Measurements from ENCODE around the gene NUDT14.

NUDT14 gene

DNA sequence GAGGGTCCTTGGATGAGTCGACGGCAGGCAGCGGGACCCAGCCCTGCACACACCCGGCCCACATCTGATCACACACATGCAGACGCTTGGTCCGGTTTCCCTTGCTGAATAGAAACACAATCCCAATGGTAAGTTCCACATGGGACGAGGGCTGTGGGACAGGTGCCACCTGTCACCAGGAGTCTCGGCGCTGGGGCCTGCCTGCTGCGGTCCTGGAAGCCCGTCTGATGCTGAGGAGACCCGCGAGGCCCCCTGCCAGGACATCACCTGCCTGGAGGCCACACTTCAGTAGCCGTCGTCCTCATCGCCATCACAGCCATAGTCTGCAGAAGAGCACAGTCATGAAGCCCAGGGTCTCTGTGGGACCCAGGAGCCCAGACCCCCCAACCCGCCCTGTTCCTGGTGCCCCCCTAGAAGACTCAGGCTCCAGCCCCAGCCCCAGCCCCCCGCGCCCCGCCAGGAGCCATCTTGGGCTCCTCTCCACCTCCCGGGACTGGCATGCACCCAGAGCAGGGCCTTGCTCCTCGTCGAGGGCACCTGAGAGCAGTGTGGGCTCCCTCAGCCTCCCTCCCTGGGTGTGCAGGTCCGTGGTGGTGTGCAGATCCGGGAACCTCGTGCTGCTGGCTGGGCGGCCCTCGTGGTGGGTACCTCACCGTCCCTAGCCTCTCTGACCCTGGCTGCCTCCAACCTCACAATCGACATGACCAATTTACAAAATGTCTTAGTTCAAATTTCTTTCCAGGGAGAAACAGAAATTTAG, 29.3 kb upstream of the NUDT14 start:
- H3K36me3 ChIP-seq (ENCODE audit: control insufficient read depth, insufficient read depth, low read length): no peaks in the 10 kb centered on the region
- H3K9me3 ChIP-seq (ENCODE audit: control insufficient read depth, low read length): no peaks in the 10 kb centered on the region
- H3K27me3 ChIP-seq (ENCODE audit: control insufficient read depth, insufficient read depth, low read length): no peaks in the 10 kb centered on the region
- no peak overlapping the region for H3K4me3 ChIP-seq (ENCODE audit: low read length)
- H3K9ac ChIP-seq (ENCODE audit: low read length): no peak overlapping the region
- peaks cover 9% of the 10 kb centered on the region for H3K4me1 ChIP-seq (ENCODE audit: control insufficient read depth, insufficient read depth, low read length)

DNA sequence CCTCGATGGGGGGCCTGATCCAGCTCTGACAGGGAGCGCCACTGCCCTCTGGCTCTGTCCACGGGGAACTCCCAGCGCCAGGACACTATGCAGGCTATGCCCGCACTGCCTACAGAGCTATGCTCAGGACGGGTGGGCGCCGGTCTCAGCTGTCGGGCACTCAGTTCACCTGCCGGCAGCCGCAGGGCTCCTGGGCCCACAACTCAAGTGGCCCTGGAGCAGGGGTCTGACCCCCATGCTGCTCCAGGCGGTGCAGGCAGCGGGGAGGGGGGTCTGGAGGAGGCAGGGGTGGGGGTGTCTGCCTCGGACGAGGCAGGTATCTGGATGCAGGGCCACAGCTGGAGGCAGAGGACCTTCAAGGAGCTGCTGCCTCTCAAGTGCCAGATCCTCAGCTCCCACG, 28.5 kb upstream of the NUDT14 start:
- peaks cover 5% of the 10 kb centered on the region for H3K27me3 ChIP-seq (ENCODE audit: control insufficient read depth, insufficient read depth, low read length)
- H3K4me3 ChIP-seq (ENCODE audit: low read length): no peak overlapping the region
- no peaks in the 10 kb centered on the region for H3K9me3 ChIP-seq (ENCODE audit: control insufficient read depth, low read length)
- no peaks in the 10 kb centered on the region for H3K36me3 ChIP-seq (ENCODE audit: control insufficient read depth, insufficient read depth, low read length)
- peaks cover 17% of the 10 kb centered on the region for H3K4me1 ChIP-seq (ENCODE audit: control insufficient read depth, insufficient read depth, low read length)
- H3K9ac ChIP-seq (ENCODE audit: low read length): no peak overlapping the region

DNA sequence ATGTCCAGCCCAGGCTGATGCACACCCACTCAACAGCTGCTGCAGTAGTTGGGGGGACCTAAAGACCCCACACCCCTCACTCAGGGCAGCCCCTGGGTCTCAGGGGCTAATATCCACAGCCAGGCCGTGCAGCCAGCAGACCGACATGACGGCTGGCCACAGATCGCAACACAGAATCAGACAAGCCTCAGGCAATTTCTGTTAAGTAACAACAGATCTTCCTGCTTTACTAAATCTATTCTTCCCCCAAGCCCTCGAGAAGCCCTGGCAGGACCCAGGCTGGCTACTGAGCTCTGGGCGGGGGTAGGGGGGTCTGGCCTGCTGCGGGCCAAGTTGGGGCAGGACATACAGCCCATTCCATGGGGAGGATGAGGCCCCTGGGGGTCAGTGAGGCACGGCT, 28.0 kb upstream of the NUDT14 start:
- no peaks in the 10 kb centered on the region for H3K36me3 ChIP-seq (ENCODE audit: control insufficient read depth, insufficient read depth, low read length)

DNA sequence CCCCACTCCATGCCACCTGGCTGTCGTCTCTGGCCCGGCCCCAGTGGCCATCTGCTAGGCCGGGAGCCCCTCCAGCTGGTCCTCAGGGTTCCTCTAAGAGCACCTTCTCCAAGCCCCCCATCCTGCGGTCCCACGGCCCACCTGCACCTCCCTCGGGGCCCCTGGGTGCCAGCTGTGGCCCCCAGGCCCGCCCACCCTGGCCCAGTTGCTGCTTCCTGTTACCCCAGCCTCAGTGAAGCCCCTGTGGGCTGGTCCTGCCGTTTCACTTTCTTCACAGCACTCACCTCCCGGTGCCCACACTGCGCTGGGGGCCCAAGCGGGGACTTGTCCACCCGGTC, 27.6 kb upstream of the NUDT14 start:
- peaks cover 26% of the 10 kb centered on the region for H3K4me1 ChIP-seq (ENCODE audit: control insufficient read depth, insufficient read depth, low read length)
- H3K36me3 ChIP-seq (ENCODE audit: control insufficient read depth, insufficient read depth, low read length): no peaks in the 10 kb centered on the region
- no peaks in the 10 kb centered on the region for H3K9me3 ChIP-seq (ENCODE audit: control insufficient read depth, low read length)
- H3K9ac ChIP-seq (ENCODE audit: low read length): no peak overlapping the region
- H3K27me3 ChIP-seq (ENCODE audit: control insufficient read depth, insufficient read depth, low read length): peaks cover 11% of the 10 kb centered on the region
- no peak overlapping the region for H3K4me3 ChIP-seq (ENCODE audit: low read length)

More for the DNA sequence above, 28.0 kb upstream of the NUDT14 start:
- Histone ChIP-seq H3K9ac (ENCODE audit: low read length) (no peak overlapping the region), H3K27me3 (ENCODE audit: control insufficient read depth, insufficient read depth, low read length) (peaks cover 8% of the 10 kb centered on the region), H3K4me3 (ENCODE audit: low read length) (no peak overlapping the region), H3K9me3 (ENCODE audit: control insufficient read depth, low read length) (no peaks in the 10 kb centered on the region), H3K4me1 (ENCODE audit: control insufficient read depth, insufficient read depth, low read length) (peaks cover 23% of the 10 kb centered on the region)

DNA sequence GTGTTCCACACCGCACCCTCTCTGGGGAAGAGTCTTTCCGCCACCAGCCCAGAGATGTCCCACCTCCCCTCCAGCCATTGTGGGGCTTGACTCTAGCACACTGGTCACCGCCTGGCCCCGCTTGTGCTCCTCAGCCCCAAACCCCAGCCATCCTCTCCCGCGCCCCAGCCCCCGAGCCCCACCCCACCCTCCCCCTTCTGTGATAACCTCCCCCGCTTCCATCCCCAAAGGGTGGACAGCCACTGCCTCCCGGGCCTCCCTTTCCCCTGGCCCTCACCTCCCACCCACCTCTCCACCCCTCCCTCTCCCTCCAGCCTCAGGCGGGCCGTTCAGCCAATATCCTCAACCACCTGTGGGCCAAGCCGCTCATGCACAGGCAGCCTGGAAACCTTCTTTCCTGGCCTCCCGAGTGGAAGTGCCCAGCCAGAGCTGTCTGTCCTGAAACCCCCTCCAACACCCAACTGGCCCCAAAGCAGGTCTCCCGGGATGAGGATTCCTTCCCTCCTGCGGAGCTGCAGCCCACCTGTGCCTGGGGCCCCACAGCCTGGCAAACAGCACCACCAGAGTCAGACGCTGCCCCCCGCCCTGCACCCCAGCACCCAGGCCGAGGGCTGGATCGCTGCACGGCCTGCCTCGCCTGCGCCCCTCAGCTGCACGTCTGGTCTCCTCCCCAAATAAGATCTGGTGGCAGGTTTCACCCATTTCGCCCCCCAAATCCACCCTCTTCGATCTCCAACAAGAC, 27.1 kb upstream of the NUDT14 start:
- Histone ChIP-seq H3K36me3 (ENCODE audit: control insufficient read depth, insufficient read depth, low read length) (no peaks in the 10 kb centered on the region), H3K4me1 (ENCODE audit: control insufficient read depth, insufficient read depth, low read length) (peaks cover 28% of the 10 kb centered on the region)

DNA sequence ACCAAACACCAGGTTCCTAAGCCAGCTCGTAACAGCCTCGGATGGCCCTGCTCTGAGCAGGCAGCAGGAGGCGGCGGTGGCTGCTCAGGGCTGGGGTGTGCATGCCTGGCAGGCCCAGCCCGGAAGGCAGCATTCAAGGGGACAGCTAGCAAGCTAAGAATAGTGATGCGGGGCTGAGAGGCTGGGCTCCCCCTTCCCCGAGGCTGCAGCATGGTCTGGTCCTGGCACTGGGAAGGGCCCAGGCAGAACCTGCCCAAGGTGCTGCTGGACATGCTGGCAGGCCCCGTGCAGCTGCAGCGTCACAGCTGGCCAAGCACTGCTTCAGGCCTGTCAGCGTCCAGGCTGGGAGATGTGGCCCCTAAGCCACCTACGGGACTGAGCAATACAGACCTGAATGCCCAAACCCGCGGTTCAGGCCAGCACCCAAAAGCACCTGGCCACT, 26.4 kb upstream of the NUDT14 start:
- no peak overlapping the region for H3K4me3 ChIP-seq (ENCODE audit: low read length)

More for the DNA sequence above, 27.1 kb upstream of the NUDT14 start:
- Histone ChIP-seq H3K9me3 (ENCODE audit: control insufficient read depth, low read length) (no peaks in the 10 kb centered on the region), H3K9ac (ENCODE audit: low read length) (no peak overlapping the region), H3K27me3 (ENCODE audit: control insufficient read depth, insufficient read depth, low read length) (peaks cover 14% of the 10 kb centered on the region), H3K4me3 (ENCODE audit: low read length) (no peak overlapping the region)

DNA sequence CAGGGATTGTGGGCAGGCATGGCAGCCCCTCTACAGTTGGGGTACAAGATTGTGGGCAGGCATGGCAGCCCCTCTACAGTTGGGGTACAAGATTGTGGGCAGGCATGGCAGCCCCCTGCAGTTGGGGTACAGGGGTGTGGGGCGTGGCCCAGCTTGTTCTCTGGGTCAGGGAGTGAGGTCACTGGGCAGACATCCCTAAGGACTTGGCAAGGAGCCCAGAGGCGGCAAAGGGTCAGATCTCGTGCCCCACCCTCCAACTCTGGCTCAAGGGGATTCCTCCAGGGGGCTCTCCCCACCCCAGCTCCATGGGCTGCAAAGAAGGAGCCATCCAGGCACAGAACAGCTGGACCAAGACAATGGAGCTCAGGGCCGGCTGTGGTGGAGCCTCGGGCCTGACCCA, 25.8 kb upstream of the NUDT14 start:
- Histone ChIP-seq H3K9ac (ENCODE audit: low read length) (no peak overlapping the region), H3K9me3 (ENCODE audit: control insufficient read depth, low read length) (no peaks in the 10 kb centered on the region), H3K4me1 (ENCODE audit: control insufficient read depth, insufficient read depth, low read length) (peaks cover 36% of the 10 kb centered on the region), H3K4me3 (ENCODE audit: low read length) (no peak overlapping the region), H3K36me3 (ENCODE audit: control insufficient read depth, insufficient read depth, low read length) (no peaks in the 10 kb centered on the region), H3K27me3 (ENCODE audit: control insufficient read depth, insufficient read depth, low read length) (peaks cover 27% of the 10 kb centered on the region)

More for the DNA sequence above, 26.4 kb upstream of the NUDT14 start:
- peaks cover 21% of the 10 kb centered on the region for H3K27me3 ChIP-seq (ENCODE audit: control insufficient read depth, insufficient read depth, low read length)
- no peaks in the 10 kb centered on the region for H3K9me3 ChIP-seq (ENCODE audit: control insufficient read depth, low read length)
- H3K4me1 ChIP-seq (ENCODE audit: control insufficient read depth, insufficient read depth, low read length): peaks cover 33% of the 10 kb centered on the region
- H3K9ac ChIP-seq (ENCODE audit: low read length): no peak overlapping the region
- no peaks in the 10 kb centered on the region for H3K36me3 ChIP-seq (ENCODE audit: control insufficient read depth, insufficient read depth, low read length)

DNA sequence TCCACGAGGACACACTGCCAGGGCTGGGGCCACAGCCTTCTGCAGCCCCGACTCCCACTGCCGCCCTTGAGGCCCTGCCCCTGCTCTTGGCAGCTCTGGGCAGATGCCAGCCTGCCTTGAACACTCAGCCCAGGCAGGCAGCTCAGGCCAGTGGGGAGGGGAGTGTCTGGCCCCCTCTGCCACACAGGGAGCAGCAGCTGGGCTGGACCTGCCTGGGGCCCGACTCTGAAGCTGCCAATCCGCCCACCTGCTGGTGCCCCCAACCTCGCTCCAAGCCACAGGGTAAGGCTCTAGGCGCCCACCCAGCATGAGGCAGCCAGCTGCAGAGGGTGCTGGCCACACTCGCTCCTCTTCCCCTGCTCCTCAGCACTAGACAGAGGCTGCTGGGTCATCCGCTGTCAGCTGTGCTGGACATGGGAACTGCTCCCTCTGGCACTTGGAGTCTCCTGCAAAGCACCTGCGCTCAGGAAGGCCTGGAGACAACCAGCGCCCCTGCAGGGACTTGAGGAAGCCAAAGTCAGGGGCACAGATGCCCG, 24.6 kb upstream of the NUDT14 start:
- no peak overlapping the region for H3K9ac ChIP-seq (ENCODE audit: low read length)
- peaks cover 41% of the 10 kb centered on the region for H3K4me1 ChIP-seq (ENCODE audit: control insufficient read depth, insufficient read depth, low read length)

DNA sequence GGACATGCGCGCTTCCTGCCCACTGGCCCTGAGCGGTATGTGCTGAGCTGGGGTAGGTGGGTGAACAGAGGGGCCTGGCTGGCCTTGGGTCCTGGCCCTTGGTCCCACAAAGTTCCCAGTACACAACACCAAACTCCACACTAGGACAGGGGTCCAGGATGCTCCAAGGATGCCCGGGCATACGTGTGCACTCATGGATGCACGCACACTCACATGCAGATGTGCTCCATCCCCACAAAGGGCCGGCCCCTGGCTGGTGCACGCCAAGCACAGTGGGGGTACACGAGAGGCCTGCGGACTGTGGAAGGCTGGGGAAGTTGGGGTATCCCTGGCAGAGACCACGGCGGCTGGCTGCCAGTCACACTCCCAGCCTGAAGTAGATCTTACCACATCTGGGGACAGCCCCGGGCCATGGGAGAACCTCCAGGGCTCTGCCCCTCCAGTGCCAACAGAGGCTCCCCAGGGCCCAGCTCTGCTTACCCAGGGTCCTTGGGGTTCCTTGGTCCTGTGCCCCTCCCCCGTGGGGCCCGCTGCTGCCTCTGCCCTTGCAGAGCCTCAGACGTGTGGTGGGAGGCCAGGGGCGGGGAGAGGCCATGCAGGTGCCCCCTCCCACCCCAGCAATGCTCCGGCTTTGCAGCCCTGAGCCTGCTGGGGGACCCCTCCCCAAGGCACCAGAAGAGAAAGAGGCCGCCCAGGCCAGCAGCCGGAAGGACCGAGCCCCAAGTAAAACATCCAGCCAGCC, 24.0 kb upstream of the NUDT14 start:
- no peak overlapping the region for H3K4me3 ChIP-seq (ENCODE audit: low read length)
- peaks cover 44% of the 10 kb centered on the region for H3K27me3 ChIP-seq (ENCODE audit: control insufficient read depth, insufficient read depth, low read length)
- no peaks in the 10 kb centered on the region for H3K36me3 ChIP-seq (ENCODE audit: control insufficient read depth, insufficient read depth, low read length)
- no peaks in the 10 kb centered on the region for H3K9me3 ChIP-seq (ENCODE audit: control insufficient read depth, low read length)
- H3K9ac ChIP-seq (ENCODE audit: low read length): no peak overlapping the region
- H3K4me1 ChIP-seq (ENCODE audit: control insufficient read depth, insufficient read depth, low read length): peaks cover 41% of the 10 kb centered on the region

More for the DNA sequence above, 24.6 kb upstream of the NUDT14 start:
- Histone ChIP-seq H3K9me3 (ENCODE audit: control insufficient read depth, low read length) (no peaks in the 10 kb centered on the region), H3K4me3 (ENCODE audit: low read length) (no peak overlapping the region), H3K36me3 (ENCODE audit: control insufficient read depth, insufficient read depth, low read length) (no peaks in the 10 kb centered on the region), H3K27me3 (ENCODE audit: control insufficient read depth, insufficient read depth, low read length) (peaks cover 39% of the 10 kb centered on the region)

DNA sequence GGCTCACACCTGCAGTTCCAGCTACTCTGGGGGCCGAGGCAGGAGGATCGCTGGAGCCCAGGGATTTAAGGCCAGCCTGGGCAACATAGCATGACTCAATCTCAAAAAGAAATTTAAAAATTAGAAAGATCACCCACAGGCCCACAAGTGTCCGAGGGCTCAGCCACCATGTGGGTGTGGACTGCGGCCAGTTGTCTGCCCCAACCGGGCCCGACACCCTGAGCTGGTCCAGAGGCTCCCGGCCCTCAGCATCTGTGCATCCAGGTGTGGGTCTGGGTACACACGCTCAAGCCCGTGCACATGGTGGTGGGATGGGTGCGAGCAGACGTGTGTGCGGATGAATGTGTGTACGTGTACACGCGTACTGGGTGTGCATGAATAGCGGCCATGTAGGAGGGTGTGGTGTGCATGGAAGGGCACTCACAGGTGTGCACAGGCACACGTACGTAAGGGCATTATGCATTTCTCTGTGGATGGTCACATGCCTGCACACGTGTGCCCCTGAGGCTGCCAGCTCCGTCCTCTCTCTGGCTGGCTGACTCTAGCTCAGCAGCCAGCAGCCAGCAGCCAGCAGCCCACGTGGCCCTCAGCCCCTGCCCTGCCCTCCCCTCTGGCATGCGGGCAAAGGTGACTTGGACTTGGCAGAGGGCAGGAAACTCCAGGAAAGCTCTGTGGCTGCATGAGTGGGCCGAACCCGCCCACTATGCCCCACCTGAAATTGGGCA, 23.3 kb upstream of the NUDT14 start:
- H3K27me3 ChIP-seq (ENCODE audit: control insufficient read depth, insufficient read depth, low read length): peaks cover 49% of the 10 kb centered on the region
- H3K4me1 ChIP-seq (ENCODE audit: control insufficient read depth, insufficient read depth, low read length): peaks cover 41% of the 10 kb centered on the region
- no peak overlapping the region for H3K9ac ChIP-seq (ENCODE audit: low read length)

DNA sequence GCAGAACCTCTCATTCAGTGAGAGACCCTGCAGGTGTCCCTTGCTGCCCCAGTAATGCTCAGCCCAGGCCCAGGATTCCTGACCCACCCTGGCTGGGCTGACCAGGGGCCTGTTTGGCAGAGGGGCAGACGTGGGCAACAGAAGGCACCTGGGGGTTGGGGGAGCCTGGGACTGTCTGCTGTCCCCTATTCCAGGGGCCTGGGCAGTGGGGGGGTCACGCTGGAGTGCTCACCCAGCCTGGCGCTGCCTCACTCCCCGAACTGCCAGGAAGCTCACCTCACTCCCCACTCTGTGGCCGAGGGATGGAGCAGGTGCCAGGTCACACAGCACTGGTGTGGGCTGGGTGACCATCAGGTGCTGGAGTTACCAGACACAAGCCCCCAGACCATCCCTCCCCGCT, 22.6 kb upstream of the NUDT14 start:
- Histone ChIP-seq H3K4me1 (ENCODE audit: control insufficient read depth, insufficient read depth, low read length) (peaks cover 41% of the 10 kb centered on the region), H3K9ac (ENCODE audit: low read length) (no peak overlapping the region), H3K27me3 (ENCODE audit: control insufficient read depth, insufficient read depth, low read length) (peaks cover 56% of the 10 kb centered on the region), H3K36me3 (ENCODE audit: control insufficient read depth, insufficient read depth, low read length) (no peaks in the 10 kb centered on the region), H3K4me3 (ENCODE audit: low read length) (no peak overlapping the region), H3K9me3 (ENCODE audit: control insufficient read depth, low read length) (no peaks in the 10 kb centered on the region)

More for the DNA sequence above, 23.3 kb upstream of the NUDT14 start:
- Histone ChIP-seq H3K36me3 (ENCODE audit: control insufficient read depth, insufficient read depth, low read length) (no peaks in the 10 kb centered on the region), H3K9me3 (ENCODE audit: control insufficient read depth, low read length) (no peaks in the 10 kb centered on the region), H3K4me3 (ENCODE audit: low read length) (no peak overlapping the region)
